K562 (cell line): ENCODE results near the gene SPRYD3. TPM values are rescaled to one million over a fixed set of nuclear protein-coding genes. Genes with fewer than 3 reads are reported as not detected.

ENCODE experiments used
- ATAC-seq: fragments of 200-7000 bp; cut with Tn5 transposase; 3 replicates; pipeline ENCODE4 v1.9.1; 2020; ENCODE audit warnings: moderate library complexity
- BruUV-seq: library from RNA; stranded (reverse); fragments of 400-500 nt; replicated peaks from 2 replicates; lab custom pipeline; 2021; lab: Mats Ljungman, UMichigan
- CTCF ChIA-PET: fragments of 300-600 bp; formaldehyde crosslinking; extraction: SDS; loops from one replicate; lab custom pipeline; 2021; ENCODE audit warnings: low intra/inter-chr PET ratio; lab: Yijun Ruan, JAX
- POLR2A ChIA-PET: fragments of 300-600, 350-650 bp; sonication (Branson Sonifier 250); formaldehyde crosslinking; extraction: SDS; loops from one replicate; lab custom pipeline; 2021; ENCODE audit warnings: antibody characterized with exemption, inconsistent platforms; lab: Yijun Ruan, JAX
- DNase-seq, 4 experiments: peaks; one replicate each; pipeline versions ENCODE4 v3.0.0 to v3.0.0-alpha.2; 2011 to 2018; ENCODE audit warnings: low spot score in 3 of 4, mixed read lengths in 3 of 4; ENCODE audit errors: extremely low read depth in 1 of 4
- FAIRE-seq: peaks from 2 replicates; lab custom pipeline; 2011; peaks lifted over from hg19 to GRCh38; lab: Jason Lieb, UNC
- H2AFZ ChIP-seq: 2 replicates; pipeline ENCODE4 v1.6.0; 2011; ENCODE audit warnings: low read depth, low read length, control low read depth, inconsistent platforms
- H3K27ac ChIP-seq: fragments of 200-600 bp; 3 replicates; pipeline ENCODE4 v1.8.0; 2011; ENCODE audit warnings: low read depth, mild to moderate bottlenecking, control low read depth, inconsistent platforms, low read length, moderate library complexity, mixed read lengths; ENCODE audit errors: extremely low read depth
- H3K27me3 ChIP-seq, 2 experiments: fragments of 300-600 bp in 1 of 2; 2 replicates in 1 of 2; 3 replicates in 1 of 2; pipeline versions ENCODE4 v1.6.0 to v1.8.0; 2011; ENCODE audit warnings: inconsistent platforms in 2 of 2, low read length in 2 of 2, mild to moderate bottlenecking in 1 of 2, mixed read lengths in 1 of 2, moderate library complexity in 1 of 2; ENCODE audit not compliant: control insufficient read depth in 2 of 2, insufficient read depth in 2 of 2
- H3K36me3 ChIP-seq: fragments of 300-600 bp; 3 replicates; pipeline ENCODE4 v1.8.0; 2011; ENCODE audit warnings: mild to moderate bottlenecking, low read length, inconsistent platforms; ENCODE audit not compliant: control insufficient read depth, insufficient read depth
- H3K4me1 ChIP-seq, 2 experiments: fragments of 200-600 bp in 1 of 2; replicated peaks in 1 of 2; 2 replicates in 1 of 2; 3 replicates in 1 of 2; pipeline versions ENCODE4 v1.5.1 to v1.8.0; 2011; ENCODE audit warnings: inconsistent platforms in 2 of 2, low read length in 2 of 2, mild to moderate bottlenecking in 1 of 2, mixed read lengths in 1 of 2, moderate library complexity in 1 of 2; ENCODE audit not compliant: control insufficient read depth in 2 of 2, insufficient read depth in 2 of 2
- H3K4me2 ChIP-seq: 2 replicates; pipeline ENCODE4 v1.6.1; 2011; ENCODE audit warnings: low read length, control low read depth, inconsistent platforms, mixed read lengths; ENCODE audit not compliant: insufficient read depth
- H3K4me3 ChIP-seq: fragments of 200-600 bp; sonication (generic), shearing (Covaris generic); 2 replicates; pipeline ENCODE4 v1.5.1; 2016; ENCODE audit warnings: control low read depth, inconsistent platforms
- H3K79me2 ChIP-seq: fragments of 200-600 bp; 3 replicates; pipeline ENCODE4 v1.8.0; 2011; ENCODE audit warnings: low read length, inconsistent platforms; ENCODE audit not compliant: control insufficient read depth, insufficient read depth
- H3K9ac ChIP-seq, 2 experiments: 2 replicates each; pipeline versions ENCODE4 v1.6.0 to v1.6.1; 2011; ENCODE audit warnings: low read depth in 2 of 2, low read length in 2 of 2, control low read depth in 1 of 2, inconsistent platforms in 1 of 2, mild to moderate bottlenecking in 1 of 2, mixed read lengths in 1 of 2; ENCODE audit not compliant: insufficient read depth in 1 of 2
- H3K9me1 ChIP-seq: one replicate; pipeline ENCODE4 v1.6.0; 2011; ENCODE audit warnings: inconsistent platforms, mild to moderate bottlenecking, low read length, moderate library complexity; ENCODE audit not compliant: control insufficient read depth, insufficient read depth
- H3K9me3 ChIP-seq: replicated peaks from 2 replicates; pipeline ENCODE4 v1.5.1; 2011; ENCODE audit warnings: low read depth, low read length, inconsistent platforms; ENCODE audit not compliant: control insufficient read depth, insufficient read depth
- H4K20me1 ChIP-seq: replicated peaks from 2 replicates; pipeline ENCODE4 v1.6.1; 2011; ENCODE audit warnings: low read length, inconsistent platforms, mixed read lengths; ENCODE audit not compliant: control insufficient read depth, insufficient read depth
- CCAR2 ChIP-seq: fragments of 200-400 bp; formaldehyde crosslinking; IDR thresholded peaks from 2 replicates; pipeline ENCODE4 v1.6.1; 2017; ENCODE audit warnings: mild to moderate bottlenecking, low read depth, low read length
- EZH2 ChIP-seq: IDR thresholded peaks from 2 replicates; pipeline ENCODE4 v1.6.1; 2012; ENCODE audit warnings: low read depth, mild to moderate bottlenecking, inconsistent platforms, low read length, borderline replicate concordance
- FOS ChIP-seq: IDR thresholded peaks from 3 replicates; pipeline ENCODE4 v1.6.1; 2011; ENCODE audit not compliant: insufficient read length; ENCODE audit errors: extremely low read depth
- FOXA1 ChIP-seq: fragments of 450-650 bp; IDR thresholded peaks from 2 replicates; pipeline ENCODE4 v1.6.1; 2016; ENCODE audit warnings: mild to moderate bottlenecking, borderline replicate concordance
- IRF2 ChIP-seq: sonication (generic); formaldehyde crosslinking; IDR thresholded peaks from 2 replicates; pipeline ENCODE4 v1.8.1; 2022; ENCODE audit warnings: mild to moderate bottlenecking, missing genetic modification reagents
- KHSRP ChIP-seq: fragments of 450-650 bp; IDR thresholded peaks from 2 replicates; pipeline ENCODE4 v1.6.1; 2017
- MCM2 ChIP-seq: fragments of 450-650 bp; IDR thresholded peaks from 2 replicates; pipeline ENCODE4 v1.6.1; 2017; ENCODE audit warnings: low read depth, mild to moderate bottlenecking
- MTA1 ChIP-seq: fragments of 450-650 bp; IDR thresholded peaks from 2 replicates; pipeline ENCODE4 v1.6.1; 2017; ENCODE audit warnings: borderline replicate concordance
- NBN ChIP-seq: fragments of 450-650 bp; IDR thresholded peaks from 2 replicates; pipeline ENCODE4 v1.6.1; 2016; ENCODE audit warnings: low read depth, mild to moderate bottlenecking
- NFATC3 ChIP-seq: fragments of 450-650 bp; IDR thresholded peaks from 2 replicates; pipeline ENCODE4 v1.6.1; 2017; ENCODE audit warnings: mild to moderate bottlenecking
- PYGO2 ChIP-seq: fragments of 450-650 bp; IDR thresholded peaks from 2 replicates; pipeline ENCODE4 v1.6.1; 2016; ENCODE audit warnings: mild to moderate bottlenecking, missing genetic modification characterization, moderate library complexity, missing compliant biosample characterization
- RBM22 ChIP-seq: fragments of 200-400 bp; formaldehyde crosslinking; IDR thresholded peaks from 2 replicates; pipeline ENCODE4 v1.6.1; 2018; ENCODE audit warnings: low read length, low read depth; ENCODE audit not compliant: poor library complexity, severe bottlenecking
- RFX5 ChIP-seq: IDR thresholded peaks from 2 replicates; pipeline ENCODE4 v1.6.1; 2011; ENCODE audit warnings: low read depth, mild to moderate bottlenecking, improper control_type of control experiment, low read length
- SREBF2 ChIP-seq: sonication (generic); formaldehyde crosslinking; IDR thresholded peaks from 2 replicates; pipeline ENCODE4 v1.4.0; 2020; ENCODE audit warnings: mild to moderate bottlenecking, missing genetic modification reagents
- TAF1 ChIP-seq: IDR thresholded peaks from 2 replicates; pipeline ENCODE4 v1.6.1; 2011; ENCODE audit warnings: mild to moderate bottlenecking, low read length, moderate library complexity; ENCODE audit not compliant: insufficient read depth, control insufficient read depth, severe bottlenecking; ENCODE audit errors: extremely low read depth
- ZNF184 ChIP-seq: sonication (generic); formaldehyde crosslinking; IDR thresholded peaks from 2 replicates; pipeline ENCODE4 v1.5.0; 2020; ENCODE audit warnings: missing genetic modification reagents
- ZNF408 ChIP-seq: fragments of 250-450 bp; sonication (Bioruptor Pico); IDR thresholded peaks from 2 replicates; pipeline ENCODE4 v1.4.0; 2020; ENCODE audit warnings: low read depth, mild to moderate bottlenecking, moderate library complexity
- WGBS: fragments of 100-300 bp; shearing (Covaris generic); methylation state at CpG from one replicate; pipeline ENCODE4 v1.1.6; 2016; ENCODE audit warnings: low coverage, mixed read lengths; ENCODE audit not compliant: insufficient coverage; ENCODE audit errors: missing lambda C conversion rate; 5-methylcytosine and 5-hydroxymethylcytosine counted together
- in situ Hi-C: fragments of 300-500 bp; cut with MboI; formaldehyde crosslinking; loops from 4 replicates; pipeline ENCODE4 v1.15.0; 2018; ENCODE audit warnings: inconsistent platforms, mixed read lengths
- intact Hi-C: fragments of 100-400 bp; cut with micrococcal nuclease; formaldehyde crosslinking; loops from 2 replicates; pipeline ENCODE4 v1.14.2; 2022
- polyA plus RNA-seq, 8 experiments: library from polyadenylated mRNA; depleted of rRNA in 4 of 8; stranded (reverse) in 5 of 8; unstranded in 3 of 8; fragments of >200 nt; fragmentation: Nextera tagmentation in 2 of 8; fragmentation: Illumina TruSeq in 1 of 8; extraction: Ambion mirVana in 2 of 8; extraction: Trizol in 1 of 8; gene quantifications; 2 replicates each; pipeline versions ENCODE4 v1.2.1 to v1.2.3, GENCODE V29; 2011 to 2014; ENCODE audit warnings: inconsistent platforms in 1 of 8, missing spikeins in 1 of 8
- total RNA-seq, 7 experiments: library from RNA; depleted of rRNA in 6 of 7; stranded (reverse); fragments of >200 nt in 6 of 7; fragmentation: Illumina TruSeq in 2 of 7; extraction: Trizol in 2 of 7; gene quantifications; 2 replicates each; pipeline versions ENCODE4 v1.2.1 to v1.2.3, GENCODE V29; 2011 to 2021; ENCODE audit warnings: low replicate concordance in 1 of 7
- TF ChIP-seq, protein P1 (sequence below): IDR thresholded peaks from 2 replicates; pipeline ENCODE4 v1.6.1; 2016; ENCODE audit warnings: missing genetic modification characterization, missing compliant biosample characterization
- TF ChIP-seq, protein P2 (sequence below): sonication (generic); formaldehyde crosslinking; IDR thresholded peaks from 2 replicates; pipeline ENCODE4 v1.9.0; 2022; ENCODE audit warnings: mild to moderate bottlenecking, missing genetic modification reagents
- TF ChIP-seq, protein P3 (sequence below): sonication (generic); formaldehyde crosslinking; IDR thresholded peaks from 2 replicates; pipeline ENCODE4 v1.8.0; 2022; ENCODE audit warnings: mild to moderate bottlenecking, missing genetic modification reagents

The SPRYD3 gene
- total and polyA plus RNA-seq, 9 of the 15 experiments (the other 6 are each of a cell fraction or from before 2014, with no cell fraction given), result 1.5 to 13.6 (median 7.6) TPM

DNA sequence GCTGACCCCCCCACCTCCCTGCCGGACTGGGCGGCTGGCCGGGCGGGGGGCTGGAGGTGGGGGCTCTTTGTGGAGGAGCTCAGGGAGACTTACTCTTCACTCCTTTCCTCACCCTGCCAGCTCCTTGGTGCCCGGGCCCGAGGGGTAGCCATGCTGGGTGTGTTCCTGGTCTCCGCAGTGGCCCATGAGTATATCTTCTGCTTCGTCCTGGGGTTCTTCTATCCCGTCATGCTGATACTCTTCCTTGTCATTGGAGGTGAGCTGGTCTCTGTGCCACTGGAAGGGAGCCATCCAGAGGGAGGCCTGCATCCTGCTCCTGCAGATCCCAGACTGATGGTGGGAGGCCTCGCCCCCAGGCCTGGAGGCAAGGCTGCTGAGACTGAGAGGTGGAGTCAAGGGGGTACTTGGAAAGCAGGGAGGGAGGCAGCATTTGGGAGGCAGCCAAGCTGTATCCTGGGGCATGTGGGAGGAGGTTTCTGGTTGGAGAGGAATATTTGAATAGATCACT is 43.8 kb upstream of the SPRYD3 start:
- WGBS, result 84% methylated on average over 4 of the region's 10 CpGs
- Histone ChIP-seq H3K79me2 (no peaks in the 10 kb centered on the region), H4K20me1 (no peaks in the 10 kb centered on the region), H3K4me3 (no peak overlapping the region), H3K4me1 (peaks cover 0 to 9% of the 10 kb centered on the region in 2 experiments; a peak in 3 of 5 replicates), H3K4me2 (no peak overlapping the region), H2AFZ (no peak overlapping the region), H3K27me3 (peaks cover 0 to 2% of the 10 kb centered on the region in 2 experiments; a peak in 1 of 5 replicates), H3K9ac (peak overlapping the region in 1 of 2 experiments; percentile 15; a peak in 1 of 4 replicates)
- DNase-seq, result no peak
- POLR2A ChIA-PET, result no interaction called here
- CTCF ChIA-PET, result no interaction called here
- no peak for ATAC-seq
- in situ Hi-C loops, result no loop called here
- BruUV-seq, result no TSS peak
- no peak for FAIRE-seq
- TF ChIP-seq EZH2, result no peak
- TF ChIP-seq NFATC3, result no peak
- TF ChIP-seq RFX5, result no peak
- TF ChIP-seq CCAR2, result no peak
- TF ChIP-seq TAF1, result no peak
- no peak for TF ChIP-seq FOS
- no peak for TF ChIP-seq ZNF184 (CRISPR knock-in tag)
- no peak for TF ChIP-seq KHSRP
- no peak for TF ChIP-seq NBN
- TF ChIP-seq MCM2, result no peak
- no peak for TF ChIP-seq RBM22
- TF ChIP-seq, protein P1, sequence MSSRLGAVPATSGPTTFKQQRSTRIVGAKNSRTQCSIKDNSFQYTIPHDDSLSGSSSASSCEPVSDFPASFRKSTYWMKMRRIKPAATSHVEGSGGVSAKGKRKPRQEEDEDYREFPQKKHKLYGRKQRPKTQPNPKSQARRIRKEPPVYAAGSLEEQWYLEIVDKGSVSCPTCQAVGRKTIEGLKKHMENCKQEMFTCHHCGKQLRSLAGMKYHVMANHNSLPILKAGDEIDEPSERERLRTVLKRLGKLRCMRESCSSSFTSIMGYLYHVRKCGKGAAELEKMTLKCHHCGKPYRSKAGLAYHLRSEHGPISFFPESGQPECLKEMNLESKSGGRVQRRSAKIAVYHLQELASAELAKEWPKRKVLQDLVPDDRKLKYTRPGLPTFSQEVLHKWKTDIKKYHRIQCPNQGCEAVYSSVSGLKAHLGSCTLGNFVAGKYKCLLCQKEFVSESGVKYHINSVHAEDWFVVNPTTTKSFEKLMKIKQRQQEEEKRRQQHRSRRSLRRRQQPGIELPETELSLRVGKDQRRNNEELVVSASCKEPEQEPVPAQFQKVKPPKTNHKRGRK, result no peak
- TF ChIP-seq, protein P2, sequence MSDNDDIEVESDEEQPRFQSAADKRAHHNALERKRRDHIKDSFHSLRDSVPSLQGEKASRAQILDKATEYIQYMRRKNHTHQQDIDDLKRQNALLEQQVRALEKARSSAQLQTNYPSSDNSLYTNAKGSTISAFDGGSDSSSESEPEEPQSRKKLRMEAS (CRISPR knock-in tag), result no peak
- TF ChIP-seq FOXA1, result no peak
- TF ChIP-seq IRF2 (CRISPR knock-in tag), result no peak
- TF ChIP-seq, protein P3, sequence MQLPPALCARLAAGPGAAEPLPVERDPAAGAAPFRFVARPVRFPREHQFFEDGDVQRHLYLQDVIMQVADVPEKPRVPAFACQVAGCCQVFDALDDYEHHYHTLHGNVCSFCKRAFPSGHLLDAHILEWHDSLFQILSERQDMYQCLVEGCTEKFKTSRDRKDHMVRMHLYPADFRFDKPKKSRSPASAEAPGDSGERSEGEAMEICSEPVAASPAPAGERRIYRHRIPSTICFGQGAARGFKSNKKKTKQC (CRISPR knock-in tag), result no peak
- no peak for TF ChIP-seq PYGO2 (tag)
- TF ChIP-seq SREBF2, result no peak
- no peak for TF ChIP-seq MTA1
- no peak for TF ChIP-seq ZNF408 (CRISPR knock-in tag)
- TF ChIP-seq, all 486 proteins: peak for 0
- Histone ChIP-seq H3K27ac (no peak overlapping the region), H3K9me3 (no peaks in the 10 kb centered on the region), H3K36me3 (no peaks in the 10 kb centered on the region), H3K9me1 (no peaks in the 10 kb centered on the region)
- intact Hi-C loops, result no loop called here
